ENCODE results near the gene NOL12. TPM values are rescaled to one million over a fixed set of nuclear protein-coding genes. Genes with fewer than 3 reads are reported as not detected.
"Not testable (repeated sequence)": the region's sequence is repeated elsewhere in the genome, so short reads cannot be mapped to it uniquely, and the experiment has no call there.

Gene NOL12
- total RNA-seq, 1 donor from 2014 or later, result 23.0 TPM

- Histone ChIP-seq H3K36me3 (peaks cover 66% of the 10 kb centered on the region), H3K4me1 (peaks cover 15% of the 10 kb centered on the region), H3K27me3 (ENCODE audit: low read depth) (no peaks in the 10 kb centered on the region), H3K27ac (no peak overlapping the region), H3K9me3 (no peaks in the 10 kb centered on the region), H3K4me3 (no peak overlapping the region)
- no peak for ATAC-seq
- no peak for TF ChIP-seq CTCF (IDR thresholded peaks at IDR 0.05)
- DNase-seq, result no peak
- intact Hi-C loops (cut with DNase I), result no loop called here
Measured at GRCh38 chr22:37690901-37691504, 4.9 kb downstream of the NOL12 start.

GRCh38 chr22:37692627-37693285, 6.6 kb downstream of the NOL12 start:
- no peak for TF ChIP-seq CTCF (IDR thresholded peaks at IDR 0.05)
- no peaks in the 10 kb centered on the region for H3K27me3 ChIP-seq (ENCODE audit: low read depth)
- H3K9me3 ChIP-seq, result no peaks in the 10 kb centered on the region
- no peak overlapping the region for H3K4me3 ChIP-seq
- DNase-seq, result no peak
- intact Hi-C loops (cut with DNase I), result no loop called here
- H3K36me3 ChIP-seq, result peaks cover 66% of the 10 kb centered on the region
- H3K27ac ChIP-seq, result no peak overlapping the region
- ATAC-seq, result no peak
- peaks cover 15% of the 10 kb centered on the region for H3K4me1 ChIP-seq

GRCh38 chr22:37694131-37694530, 8.0 kb downstream of the NOL12 start:
- ATAC-seq; H3K4me3 ChIP-seq; H3K27ac ChIP-seq; intact Hi-C loops (cut with DNase I); H3K9me3 ChIP-seq; H3K27me3 ChIP-seq (ENCODE audit: low read depth); DNase-seq: not testable (repeated sequence)
- Histone ChIP-seq H3K36me3 (peaks cover 54% of the 10 kb centered on the region), H3K4me1 (peaks cover 12% of the 10 kb centered on the region)

- Histone ChIP-seq H3K4me1 (peaks cover 12% of the 10 kb centered on the region), H3K4me3 (peak overlapping the region; percentile 30), H3K36me3 (peaks cover 34% of the 10 kb centered on the region)
- H3K9me3 ChIP-seq; DNase-seq; intact Hi-C loops (cut with DNase I); ATAC-seq; H3K27me3 ChIP-seq (ENCODE audit: low read depth); H3K27ac ChIP-seq: not testable (repeated sequence)
Measured at GRCh38 chr22:37696260-37696656, 10.1 kb downstream of the NOL12 start.

- Histone ChIP-seq H3K9me3 (no peaks in the 10 kb centered on the region), H3K4me3 (peak within 1 kb of the TSS; percentile 30), H3K27ac (no peak within 1 kb of the TSS), H3K27me3 (ENCODE audit: low read depth) (no peaks in the 10 kb centered on the region), H3K36me3 (peaks cover 28% of the 10 kb centered on the region), H3K4me1 (peaks cover 16% of the 10 kb centered on the region)
- peak; percentile 97 to 99 for ATAC-seq
- peak; percentile 50 for TF ChIP-seq CTCF (IDR thresholded peaks at IDR 0.05)
- intact Hi-C loops (cut with DNase I), result no loop called here
- peak; percentile 97 for DNase-seq
Measured at GRCh38 chr22:37696657-37697537, 10.8 kb downstream of the NOL12 start, which contains the start of gene TRIOBP. Gene TRIOBP (plus strand): TSS chr22:37697048. CDS start chr22:37701366, 4,318 bp downstream.

GRCh38 chr22:37697538-37697835, 11.3 kb downstream of the NOL12 start:
- no peaks in the 10 kb centered on the region for H3K9me3 ChIP-seq
- peaks cover 19% of the 10 kb centered on the region for H3K4me1 ChIP-seq
- intact Hi-C loops (cut with DNase I), result no loop called here
- peaks cover 22% of the 10 kb centered on the region for H3K36me3 ChIP-seq
- TF ChIP-seq CTCF (IDR thresholded peaks at IDR 0.05), result no peak
- H3K4me3 ChIP-seq, result no peak overlapping the region
- H3K27me3 ChIP-seq (ENCODE audit: low read depth), result no peaks in the 10 kb centered on the region
- ATAC-seq, result no peak
- no peak overlapping the region for H3K27ac ChIP-seq
- DNase-seq, result no peak
